Endothelial cell of umbilical vein (primary cell): ENCODE results near the gene CFLAR. TPM values are rescaled to one million over a fixed set of nuclear protein-coding genes. Genes with fewer than 3 reads are reported as not detected.

Experiments
- BruUV-seq: library from RNA; stranded (reverse); fragments of 400-500 nt; replicated peaks from 2 replicates; lab custom pipeline; 2021; lab: Mats Ljungman, UMichigan
- CTCF ChIA-PET: fragments of 300-600, 350-600 bp; sonication (Branson Sonifier 250); formaldehyde crosslinking; loops from one replicate; lab custom pipeline; 2021; ENCODE audit warnings: antibody characterized with exemption, inconsistent platforms; lab: Charles Lee
- POLR2A ChIA-PET: fragments of 300-600, 350-600 bp; sonication (Branson Sonifier 250); formaldehyde crosslinking; loops from one replicate; lab custom pipeline; 2021; ENCODE audit warnings: antibody characterized with exemption, inconsistent platforms; lab: Charles Lee
- DNase-seq: peaks from one replicate; pipeline ENCODE4 v3.0.0-alpha.2; 2011; ENCODE audit warnings: low read depth, low spot score
- FAIRE-seq: peaks from 2 replicates; lab custom pipeline; 2011; peaks lifted over from hg19 to GRCh38; lab: Jason Lieb, UNC
- H2AFZ ChIP-seq: 2 replicates; pipeline ENCODE4 v1.6.0; 2012; ENCODE audit warnings: low read depth, low read length, control low read depth, inconsistent platforms
- H3K27ac ChIP-seq: 2 replicates; pipeline ENCODE4 v1.5.1; 2011; ENCODE audit warnings: low read depth, mild to moderate bottlenecking, control low read depth, low read length, moderate library complexity; ENCODE audit not compliant: insufficient read depth
- H3K27me3 ChIP-seq, 2 experiments: 2 replicates each; pipeline versions ENCODE4 v1.6.0 to v1.6.1; 2011; ENCODE audit warnings: low read length in 2 of 2, mixed read lengths in 1 of 2; ENCODE audit not compliant: control insufficient read depth in 2 of 2, insufficient read depth in 2 of 2
- H3K36me3 ChIP-seq, 2 experiments: 2 replicates in 1 of 2; 3 replicates in 1 of 2; pipeline ENCODE4 v1.5.1; 2011; ENCODE audit warnings: low read length in 2 of 2, mild to moderate bottlenecking in 1 of 2, moderate library complexity in 1 of 2; ENCODE audit not compliant: control insufficient read depth in 2 of 2, insufficient read depth in 2 of 2; ENCODE audit errors: extremely low read depth in 1 of 2
- H3K4me1 ChIP-seq: 3 replicates; pipeline ENCODE4 v1.5.1; 2011; ENCODE audit warnings: mild to moderate bottlenecking, low read length; ENCODE audit not compliant: control insufficient read depth, insufficient read depth; ENCODE audit errors: extremely low read depth
- H3K4me2 ChIP-seq: 2 replicates; pipeline ENCODE4 v1.6.1; 2011; ENCODE audit warnings: low read length, control low read depth, mixed read lengths; ENCODE audit not compliant: insufficient read depth
- H3K4me3 ChIP-seq, 3 experiments: fragments of 200-600 bp in 1 of 3; sonication (generic), shearing (Covaris generic) in 1 of 3; replicated peaks in 1 of 3; 2 replicates each; pipeline ENCODE4 v1.5.1; 2011 to 2016; ENCODE audit warnings: control low read depth in 3 of 3, low read length in 3 of 3, mild to moderate bottlenecking in 2 of 3, inconsistent platforms in 1 of 3, low read depth in 1 of 3, moderate library complexity in 1 of 3; ENCODE audit not compliant: insufficient read depth in 1 of 3
- H3K79me2 ChIP-seq: 2 replicates; pipeline ENCODE4 v1.6.0; 2012; ENCODE audit warnings: low read length, inconsistent platforms; ENCODE audit not compliant: control insufficient read depth, insufficient read depth
- H3K9ac ChIP-seq: replicated peaks from 2 replicates; pipeline ENCODE3; 2011; ENCODE audit warnings: low read length, control low read depth; ENCODE audit not compliant: insufficient read depth; ENCODE audit errors: extremely low read depth
- H3K9me1 ChIP-seq: replicated peaks from 3 replicates; pipeline ENCODE4 v1.6.0; 2011; ENCODE audit warnings: mild to moderate bottlenecking, low read length; ENCODE audit not compliant: control insufficient read depth, insufficient read depth; ENCODE audit errors: extremely low read depth
- H3K9me3 ChIP-seq: replicated peaks from 2 replicates; pipeline ENCODE4 v1.5.1; 2012; ENCODE audit warnings: low read length, inconsistent platforms; ENCODE audit not compliant: control insufficient read depth, insufficient read depth
- H4K20me1 ChIP-seq: replicated peaks from 2 replicates; pipeline ENCODE3; 2011; ENCODE audit warnings: mild to moderate bottlenecking, low read length; ENCODE audit not compliant: control insufficient read depth, insufficient read depth; ENCODE audit errors: extremely low read depth
- EZH2 ChIP-seq: IDR thresholded peaks from 2 replicates; pipeline ENCODE4 v1.6.1; 2012; ENCODE audit warnings: borderline replicate concordance, low read depth, mild to moderate bottlenecking, moderate library complexity, low read length, inconsistent platforms; ENCODE audit not compliant: severe bottlenecking
- FOS ChIP-seq: IDR thresholded peaks from 2 replicates; pipeline ENCODE4 v1.6.1; 2011; ENCODE audit warnings: mild to moderate bottlenecking, low read length, moderate library complexity, borderline replicate concordance; ENCODE audit not compliant: insufficient read depth
- GATA2 ChIP-seq: IDR thresholded peaks from 2 replicates; pipeline ENCODE4 v1.7.0; 2011; ENCODE audit warnings: low read depth, mild to moderate bottlenecking, moderate library complexity, mixed read lengths, low read length; ENCODE audit not compliant: insufficient read length, insufficient read depth
- JUN ChIP-seq: IDR thresholded peaks from 2 replicates; pipeline ENCODE4 v1.6.1; 2011; ENCODE audit warnings: borderline replicate concordance, low read depth; ENCODE audit not compliant: insufficient read length, insufficient read depth
- MYC ChIP-seq: IDR thresholded peaks from one replicate; pipeline ENCODE4 v1.6.1; 2011; ENCODE audit warnings: mild to moderate bottlenecking, low read depth, low read length
- POLR2A ChIP-seq: IDR thresholded peaks from 2 replicates; pipeline ENCODE4 v1.6.1; 2012; ENCODE audit warnings: low read depth, mild to moderate bottlenecking, control low read depth, low read length
- POLR2AphosphoS5 ChIP-seq: IDR thresholded peaks from 2 replicates; pipeline ENCODE4 v1.6.1; 2012; ENCODE audit warnings: low read depth, mild to moderate bottlenecking, control low read depth, low read length, moderate library complexity; ENCODE audit not compliant: insufficient read depth
- dilution Hi-C: fragments of 300-500 bp; cut with MboI; formaldehyde crosslinking; loops from one replicate; pipeline ENCODE4 v1.15.0; 2019; ENCODE audit warnings: low sequenced_read_pairs; ENCODE audit not compliant: extremely low pct_ligation_motif_present
- intact Hi-C: fragments of 100-400 bp; cut with micrococcal nuclease; formaldehyde crosslinking; loops from one replicate; pipeline ENCODE4 v1.10.0; 2022
- polyA plus RNA-seq, 4 experiments: library from polyadenylated mRNA; depleted of rRNA in 3 of 4; stranded (reverse) in 3 of 4; unstranded in 1 of 4; fragments of >200 nt; gene quantifications; 2 replicates each; pipeline versions ENCODE4 v1.2.1 to v1.2.3, GENCODE V29; 2011 to 2012; ENCODE audit warnings: missing spikeins in 1 of 4
- total RNA-seq: library from RNA; stranded (reverse); gene quantifications from 2 replicates; pipeline ENCODE4 v1.2.3, GENCODE V29; 2021
- TF ChIP-seq, protein P1 (sequence below): IDR thresholded peaks from 2 replicates; pipeline ENCODE4 v1.6.1; 2011; ENCODE audit not compliant: insufficient read depth, insufficient read length
- TF ChIP-seq, protein P2 (sequence below), 2 donors: IDR thresholded peaks; 1 replicate in 1 of 2; 2 replicates in 1 of 2; pipeline ENCODE4 v1.5.1; 2011; ENCODE audit warnings: low read length in 2 of 2, mild to moderate bottlenecking in 2 of 2, moderate library complexity in 2 of 2, control low read depth in 1 of 2, inconsistent platforms in 1 of 2, low read depth in 1 of 2; ENCODE audit not compliant: insufficient read depth in 1 of 2; ENCODE audit errors: extremely low read depth in 1 of 2

The CFLAR gene
- total and polyA plus RNA-seq, 2 donors (not counting 3 experiments of a cell fraction or from before 2014, with no cell fraction given), result 104 to 260 TPM

DNA sequence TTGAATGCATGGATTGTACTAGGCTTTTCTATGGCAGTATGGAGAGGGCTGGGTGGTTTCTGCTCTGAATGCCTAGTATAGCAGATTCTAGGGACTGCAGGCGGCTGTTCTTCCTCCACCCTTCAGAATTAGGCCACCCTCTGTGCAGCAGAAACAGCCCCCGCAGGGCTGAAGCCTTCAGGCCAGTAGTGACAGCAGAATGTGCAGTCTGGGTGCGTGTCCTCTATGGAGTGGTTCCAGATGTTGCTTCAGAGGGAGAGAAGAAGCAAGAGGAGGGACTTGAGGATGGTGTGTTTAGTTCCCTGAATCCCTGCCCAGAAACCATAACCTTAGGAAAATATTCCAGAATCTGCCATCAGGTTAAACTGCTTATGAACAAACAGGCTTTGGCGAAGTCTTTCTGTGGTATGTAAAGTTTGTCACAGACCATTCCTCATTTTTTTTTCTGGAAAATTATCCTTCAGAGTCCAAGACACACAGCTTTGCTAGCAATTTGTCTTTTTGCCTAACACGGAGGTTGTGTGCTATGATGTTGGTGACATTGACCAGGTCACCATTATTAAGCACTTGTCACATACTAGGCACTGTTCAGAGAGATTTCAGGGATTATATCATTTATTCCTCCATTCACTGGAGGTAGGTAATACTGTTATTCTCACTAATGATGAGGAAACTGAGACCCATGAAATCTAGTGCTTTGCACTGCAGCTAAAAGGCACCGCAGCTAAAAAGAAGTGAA, 88.1 kb downstream of the CFLAR start:
- Histone ChIP-seq H3K4me3 (no peak overlapping the region), H3K4me2 (no peak overlapping the region), H3K9ac (no peak overlapping the region), H3K9me3 (no peaks in the 10 kb centered on the region), H3K9me1 (no peaks in the 10 kb centered on the region), H3K27me3 (no peaks in the 10 kb centered on the region), H4K20me1 (no peaks in the 10 kb centered on the region), H2AFZ (no peak overlapping the region), H3K4me1 (no peaks in the 10 kb centered on the region), H3K27ac (no peak overlapping the region), H3K79me2 (no peaks in the 10 kb centered on the region), H3K36me3 (peaks cover 5 to 13% of the 10 kb centered on the region in 2 experiments)
- DNase-seq (no peak), FAIRE-seq (no peak)
- ChIA-PET CTCF (interaction anchor here (1.0 to 2.5 kb wide), 2 partner anchors 21 to 28 kb away, joined by 7 to 8 read pairs; partner anchors contain the start of gene CASP10), POLR2A (no interaction called here)
- TF ChIP-seq, protein P1, sequence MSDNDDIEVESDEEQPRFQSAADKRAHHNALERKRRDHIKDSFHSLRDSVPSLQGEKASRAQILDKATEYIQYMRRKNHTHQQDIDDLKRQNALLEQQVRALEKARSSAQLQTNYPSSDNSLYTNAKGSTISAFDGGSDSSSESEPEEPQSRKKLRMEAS, result no peak
- no peak for TF ChIP-seq GATA2
- no peak for TF ChIP-seq JUN
- TF ChIP-seq EZH2, result no peak
- TF ChIP-seq POLR2A, result no peak
- TF ChIP-seq FOS, result no peak
- TF ChIP-seq, protein P2, sequence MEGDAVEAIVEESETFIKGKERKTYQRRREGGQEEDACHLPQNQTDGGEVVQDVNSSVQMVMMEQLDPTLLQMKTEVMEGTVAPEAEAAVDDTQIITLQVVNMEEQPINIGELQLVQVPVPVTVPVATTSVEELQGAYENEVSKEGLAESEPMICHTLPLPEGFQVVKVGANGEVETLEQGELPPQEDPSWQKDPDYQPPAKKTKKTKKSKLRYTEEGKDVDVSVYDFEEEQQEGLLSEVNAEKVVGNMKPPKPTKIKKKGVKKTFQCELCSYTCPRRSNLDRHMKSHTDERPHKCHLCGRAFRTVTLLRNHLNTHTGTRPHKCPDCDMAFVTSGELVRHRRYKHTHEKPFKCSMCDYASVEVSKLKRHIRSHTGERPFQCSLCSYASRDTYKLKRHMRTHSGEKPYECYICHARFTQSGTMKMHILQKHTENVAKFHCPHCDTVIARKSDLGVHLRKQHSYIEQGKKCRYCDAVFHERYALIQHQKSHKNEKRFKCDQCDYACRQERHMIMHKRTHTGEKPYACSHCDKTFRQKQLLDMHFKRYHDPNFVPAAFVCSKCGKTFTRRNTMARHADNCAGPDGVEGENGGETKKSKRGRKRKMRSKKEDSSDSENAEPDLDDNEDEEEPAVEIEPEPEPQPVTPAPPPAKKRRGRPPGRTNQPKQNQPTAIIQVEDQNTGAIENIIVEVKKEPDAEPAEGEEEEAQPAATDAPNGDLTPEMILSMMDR (IDR thresholded peaks at IDR 0.05; ENCODE audit: extremely low read depth in 1 of 2, insufficient read depth in 1 of 2, low read depth in 1 of 2, low read length in 2 of 2), result no peak
- no peak for TF ChIP-seq POLR2AphosphoS5
- TF ChIP-seq MYC, result no peak
- dilution Hi-C loops (no loop called here), intact Hi-C loops (no loop called here)
- no TSS peak for BruUV-seq
